Lower leg skin (tissue), 4 donors: ENCODE measurements around the gene FHOD3. TPM values are rescaled to one million over a fixed set of nuclear protein-coding genes. Genes with fewer than 3 reads are reported as not detected.

Experiments
- DNase-seq, 2 donors: peaks; one replicate each; pipeline ENCODE4 v3.0.0-alpha.2; 2019; ENCODE audit warnings: low spot score in 2 of 2
- H3K4me3 ChIP-seq: fragments of 200-600 bp; sonication (generic); 2 replicates; pipeline ENCODE4 v1.5.1; 2017; ENCODE audit warnings: mild to moderate bottlenecking, low read depth; ENCODE audit not compliant: poor library complexity, severe bottlenecking
- CTCF ChIP-seq, 3 donors: fragments of 450-650 bp; IDR thresholded peaks; one replicate each; pipeline ENCODE4 v1.5.1; 2016; ENCODE audit warnings: antibody characterized with exemption in 3 of 3, mild to moderate bottlenecking in 3 of 3, moderate library complexity in 2 of 3
- POLR2A ChIP-seq, 2 donors: fragments of 450-650 bp; IDR thresholded peaks; one replicate each; pipeline ENCODE4 v1.6.1; 2016 to 2017; ENCODE audit warnings: antibody characterized with exemption in 2 of 2, mild to moderate bottlenecking in 1 of 2, moderate library complexity in 1 of 2
- WGBS, 2 donors: methylation state at CpG; one replicate each; pipeline ENCODE4 v1.1.5; 2018; 5-methylcytosine and 5-hydroxymethylcytosine counted together
- intact Hi-C: fragments of 100-400 bp; cut with DNase I; formaldehyde crosslinking; loops from one replicate; pipeline ENCODE4 v1.15.0; 2023; ENCODE audit warnings: low total_unique reads
- total RNA-seq, 4 donors: library from RNA; depleted of rRNA; stranded (reverse); fragments of >200 nt; gene quantifications; one replicate each; pipeline ENCODE4 v1.1.0, GENCODE V29; 2016

FHOD3 gene
- total RNA-seq, 4 donors from 2014 or later, result 5.3 to 15.1 (median 7.8) TPM

GRCh38 chr18:36492604-36493329 is 195.3 kb downstream of the FHOD3 start:
- DNase-seq, result no peak
- intact Hi-C loops, result no loop called here
- WGBS, 2 donors, result 89 to 91% methylated on average over 6 of the region's 6 CpGs
- no peak overlapping the region for H3K4me3 ChIP-seq
- TF ChIP-seq CTCF (IDR thresholded peaks at IDR 0.05) (no peak), POLR2A (IDR thresholded peaks at IDR 0.05) (no peak)

- intact Hi-C loops, result no loop called here
- no peak for TF ChIP-seq CTCF (IDR thresholded peaks at IDR 0.05)
- TF ChIP-seq POLR2A (IDR thresholded peaks at IDR 0.05), result no peak
- WGBS, 2 donors, result 66 to 70% methylated on average over 15 of the region's 15 CpGs
- no peak for DNase-seq
- H3K4me3 ChIP-seq, result no peak overlapping the region
These were observed 196.0 kb downstream of the FHOD3 start for GRCh38 chr18:36493349-36494159.

GRCh38 chr18:36494160-36494437 is 196.6 kb downstream of the FHOD3 start:
- intact Hi-C loops, result no loop called here
- TF ChIP-seq CTCF (IDR thresholded peaks at IDR 0.05), result no peak
- TF ChIP-seq POLR2A (IDR thresholded peaks at IDR 0.05), result no peak
- DNase-seq, result no peak
- H3K4me3 ChIP-seq, result no peak overlapping the region

- DNase-seq, result no peak
- H3K4me3 ChIP-seq, result no peak overlapping the region
- no peak for TF ChIP-seq POLR2A (IDR thresholded peaks at IDR 0.05)
- TF ChIP-seq CTCF (IDR thresholded peaks at IDR 0.05), result no peak
- intact Hi-C loops, result no loop called here
These were observed 198.5 kb downstream of the FHOD3 start for GRCh38 chr18:36496022-36496421.

GRCh38 chr18:36499938-36500337 is 202.4 kb downstream of the FHOD3 start:
- intact Hi-C loops, result no loop called here
- 60 to 81% methylated on average over 3 of the region's 3 CpGs for whole genome bisulfite sequencing, 2 donors
- TF ChIP-seq CTCF (IDR thresholded peaks at IDR 0.05) (no peak), POLR2A (IDR thresholded peaks at IDR 0.05) (no peak)

More at GRCh38 chr18:36499938-36500337, 202.4 kb downstream of the FHOD3 start:
- no peak overlapping the region for H3K4me3 ChIP-seq
- no peak for DNase-seq
